Lung (tissue), 12 donors: Measurements from ENCODE around the gene ZNF618. TPM values are rescaled to one million over a fixed set of nuclear protein-coding genes. Genes with fewer than 3 reads are reported as not detected.

Experiments
- ATAC-seq: fragments of 200-7000 bp; cut with Tn5 transposase; one replicate; pipeline ENCODE4 v1.9.1; 2020; ENCODE audit warnings: moderate number of reproducible peaks; ENCODE audit not compliant: insufficient read depth, low FRiP score
- DNase-seq, 3 donors: peaks; one replicate each; pipeline ENCODE4 v3.0.0-alpha.2; 2013 to 2017
- H3K27ac ChIP-seq, 2 donors: one replicate each; pipeline ENCODE4 v1.5.1; 2013; ENCODE audit warnings: mild to moderate bottlenecking in 2 of 2, moderate library complexity in 2 of 2, control low read depth in 1 of 2, inconsistent platforms in 1 of 2, low read depth in 1 of 2, low read length in 1 of 2
- H3K27me3 ChIP-seq, 3 donors: one replicate each; pipeline ENCODE4 v1.5.1; 2013; ENCODE audit warnings: low read length in 2 of 3; ENCODE audit not compliant: control insufficient read depth in 3 of 3, insufficient read depth in 3 of 3
- H3K36me3 ChIP-seq, 4 donors: one replicate each; pipeline ENCODE4 v1.5.1; 2013; ENCODE audit warnings: low read length in 4 of 4, mild to moderate bottlenecking in 1 of 4, moderate library complexity in 1 of 4; ENCODE audit not compliant: control insufficient read depth in 4 of 4, insufficient read depth in 4 of 4
- H3K4me1 ChIP-seq, 5 donors: one replicate each; pipeline ENCODE4 v1.5.1; 2013; ENCODE audit warnings: low read length in 5 of 5, mild to moderate bottlenecking in 2 of 5, moderate library complexity in 1 of 5; ENCODE audit not compliant: control insufficient read depth in 5 of 5, insufficient read depth in 5 of 5
- H3K4me3 ChIP-seq: one replicate; pipeline ENCODE4 v1.5.1; 2013; ENCODE audit warnings: mild to moderate bottlenecking, control low read depth, moderate library complexity
- H3K9ac ChIP-seq, 2 donors: one replicate each; pipeline ENCODE4 v1.5.1; 2013; ENCODE audit warnings: low read length in 2 of 2, control low read depth in 1 of 2; ENCODE audit not compliant: insufficient read depth in 1 of 2
- H3K9me3 ChIP-seq, 4 donors: one replicate each; pipeline ENCODE4 v1.5.1; 2013; ENCODE audit warnings: low read length in 3 of 4, mild to moderate bottlenecking in 1 of 4, moderate library complexity in 1 of 4; ENCODE audit not compliant: control insufficient read depth in 4 of 4, insufficient read depth in 3 of 4
- CTCF ChIP-seq: IDR thresholded peaks from 2 replicates; pipeline ENCODE4 v1.5.1; 2012; ENCODE audit warnings: mild to moderate bottlenecking; ENCODE audit errors: control extremely low read depth, extremely low read depth
- WGBS, 2 donors: extraction: QIAGEN DNeasy Blood & Tissue Kit; methylation state at CpG; one replicate each; pipeline ENCODE4 v1.1.7; 2013; 5-methylcytosine and 5-hydroxymethylcytosine counted together
- polyA plus RNA-seq, 2 donors: library from polyadenylated mRNA; stranded (reverse); fragments of 200-250 nt; gene quantifications; one replicate each; pipeline ENCODE4 v1.2.1, GENCODE V29; 2013
- total RNA-seq, 2 donors: library from RNA; depleted of rRNA in 1 of 2; stranded (reverse); fragments of >200 nt in 1 of 2; gene quantifications; one replicate each; pipeline ENCODE4 v1.2.1, GENCODE V29; 2014 to 2021
- donor health status: control.
- donor health status: control.
- donor health status: Bipolar disorder and iron deficiency.
- donor health status: healthy.
- donor health status: DM: yes; HTN: yes; CAD: no.

ZNF618 gene
- total and polyA plus RNA-seq, 4 donors: 1.6 to 16.3 (median 6.0) TPM

- H3K9me3 ChIP-seq: no peaks in the 10 kb centered on the region
- no peak overlapping the region for H3K27ac ChIP-seq
- no peaks in the 10 kb centered on the region for H3K36me3 ChIP-seq
- ATAC-seq (no peak), DNase-seq (no peak)
- no peaks in the 10 kb centered on the region for H3K27me3 ChIP-seq
- H3K4me1 ChIP-seq: peaks cover 0 to 4% (median 2%) of the 10 kb centered on the region in 5 donors
- WGBS, 2 donors: 88 to 89% methylated on average over 4 of the region's 4 CpGs
- no peak overlapping the region for H3K4me3 ChIP-seq
- TF ChIP-seq CTCF: no peak
- H3K9ac ChIP-seq: no peak overlapping the region
Observed at GRCh38 chr9:114086607-114087006, 210.5 kb downstream of the ZNF618 start.

- peaks cover 0 to 3% (median 0%) of the 10 kb centered on the region in 5 donors for H3K4me1 ChIP-seq
- H3K27me3 ChIP-seq: no peaks in the 10 kb centered on the region
- no peak for TF ChIP-seq CTCF
- H3K36me3 ChIP-seq: no peaks in the 10 kb centered on the region
- H3K27ac ChIP-seq: no peak overlapping the region
- no peak overlapping the region for H3K4me3 ChIP-seq
- 63 to 72% methylated on average over 7 of the region's 7 CpGs for WGBS, 2 donors
- H3K9me3 ChIP-seq: no peaks in the 10 kb centered on the region
- no peak for ATAC-seq
- peak in 1 of 3 donors; percentile 41 for DNase-seq
- H3K9ac ChIP-seq: no peak overlapping the region
Observed at GRCh38 chr9:114087721-114088120, 211.6 kb downstream of the ZNF618 start.

GRCh38 chr9:114088571-114089170, 212.6 kb downstream of the ZNF618 start:
- no peak overlapping the region for H3K4me3 ChIP-seq
- no peaks in the 10 kb centered on the region for H3K4me1 ChIP-seq
- H3K27me3 ChIP-seq: no peaks in the 10 kb centered on the region
- H3K36me3 ChIP-seq: peaks cover 0 to 4% (median 0%) of the 10 kb centered on the region in 4 donors
- no peak for TF ChIP-seq CTCF
- no peak overlapping the region for H3K27ac ChIP-seq
- 89 to 91% methylated on average over 7 of the region's 7 CpGs for WGBS, 2 donors
- ATAC-seq: no peak
- no peak for DNase-seq
- H3K9ac ChIP-seq: no peak overlapping the region
- H3K9me3 ChIP-seq: no peaks in the 10 kb centered on the region
